Upper lobe of left lung (tissue), 4 donors: ENCODE results near the gene OLFML1.

Experiments used
- POLR2A ChIP-seq, 4 donors: fragments of 450-650 bp; IDR thresholded peaks; one replicate each; pipeline ENCODE4 v1.5.1; 2016 to 2017; ENCODE audit warnings: antibody characterized with exemption in 4 of 4, mild to moderate bottlenecking in 2 of 4
- POLR2AphosphoS5 ChIP-seq, 2 donors: sonication (generic); formaldehyde crosslinking; IDR thresholded peaks; one replicate each; pipeline ENCODE4 v1.5.1; 2017; ENCODE audit warnings: antibody characterized with exemption in 2 of 2
- TF ChIP-seq, protein P1 (sequence below), 6 experiments: fragments of 450-650 bp in 4 of 6; fragments of 200-600 bp in 2 of 6; sonication (generic) in 2 of 6; IDR thresholded peaks; one replicate each; pipeline ENCODE4 v1.5.1; 2016 to 2019; ENCODE audit warnings: antibody characterized with exemption in 6 of 6

DNA sequence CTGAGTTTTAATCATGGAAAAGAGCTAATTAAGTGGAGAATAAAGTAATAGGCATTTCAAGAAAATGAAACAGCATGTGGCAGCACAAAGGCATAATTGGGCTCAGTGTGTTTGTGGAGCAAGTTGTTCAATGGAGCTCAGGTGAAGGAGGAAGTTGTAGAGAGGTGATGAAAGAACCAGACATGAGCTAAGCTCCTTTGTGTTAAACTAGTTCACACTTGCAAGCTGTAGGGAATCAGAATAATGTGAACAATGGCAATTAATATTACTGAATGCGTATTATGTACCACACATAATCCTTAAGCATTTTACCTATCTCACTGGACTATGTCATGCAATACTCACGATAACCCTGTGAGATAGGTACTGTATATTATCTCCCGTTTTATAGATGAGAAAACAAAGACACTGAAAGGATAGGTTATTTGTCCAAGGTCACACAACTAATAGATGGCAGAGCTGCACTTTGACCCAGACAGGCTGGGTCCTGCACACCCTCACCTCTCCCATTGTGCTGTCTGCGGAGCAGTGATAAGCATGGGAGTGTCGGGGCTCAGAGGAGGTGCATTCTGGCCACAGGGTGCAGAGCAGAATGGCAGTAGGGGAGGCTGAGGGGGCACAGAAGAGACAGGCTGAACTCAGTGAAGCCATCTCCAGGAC, 8.9 kb downstream of the OLFML1 start:
- TF ChIP-seq, protein P1, sequence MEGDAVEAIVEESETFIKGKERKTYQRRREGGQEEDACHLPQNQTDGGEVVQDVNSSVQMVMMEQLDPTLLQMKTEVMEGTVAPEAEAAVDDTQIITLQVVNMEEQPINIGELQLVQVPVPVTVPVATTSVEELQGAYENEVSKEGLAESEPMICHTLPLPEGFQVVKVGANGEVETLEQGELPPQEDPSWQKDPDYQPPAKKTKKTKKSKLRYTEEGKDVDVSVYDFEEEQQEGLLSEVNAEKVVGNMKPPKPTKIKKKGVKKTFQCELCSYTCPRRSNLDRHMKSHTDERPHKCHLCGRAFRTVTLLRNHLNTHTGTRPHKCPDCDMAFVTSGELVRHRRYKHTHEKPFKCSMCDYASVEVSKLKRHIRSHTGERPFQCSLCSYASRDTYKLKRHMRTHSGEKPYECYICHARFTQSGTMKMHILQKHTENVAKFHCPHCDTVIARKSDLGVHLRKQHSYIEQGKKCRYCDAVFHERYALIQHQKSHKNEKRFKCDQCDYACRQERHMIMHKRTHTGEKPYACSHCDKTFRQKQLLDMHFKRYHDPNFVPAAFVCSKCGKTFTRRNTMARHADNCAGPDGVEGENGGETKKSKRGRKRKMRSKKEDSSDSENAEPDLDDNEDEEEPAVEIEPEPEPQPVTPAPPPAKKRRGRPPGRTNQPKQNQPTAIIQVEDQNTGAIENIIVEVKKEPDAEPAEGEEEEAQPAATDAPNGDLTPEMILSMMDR (IDR thresholded peaks at IDR 0.05): no peak
- TF ChIP-seq POLR2A (IDR thresholded peaks at IDR 0.05) (no peak), POLR2AphosphoS5 (IDR thresholded peaks at IDR 0.05) (no peak)
